GM12892 (cell line): Measurements from ENCODE around the gene KRTAP11-1.

Experiments
- DNase-seq: peaks from one replicate; pipeline ENCODE4 v3.0.0; 2011; ENCODE audit not compliant: insufficient read length
- FAIRE-seq: peaks from 2 replicates; lab custom pipeline; 2011; peaks lifted over from hg19 to GRCh38; lab: Jason Lieb, UNC
- POLR2A ChIP-seq: IDR thresholded peaks from 2 replicates; pipeline ENCODE4 v1.6.1; 2011; ENCODE audit warnings: low read depth, low read length, control low read depth
- POLR2AphosphoS5 ChIP-seq: IDR thresholded peaks from 2 replicates; pipeline ENCODE4 v1.6.1; 2011; ENCODE audit warnings: low read depth, low read length, control low read depth
- TAF1 ChIP-seq: IDR thresholded peaks from 2 replicates; pipeline ENCODE4 v1.6.1; 2011; ENCODE audit warnings: low read depth, mild to moderate bottlenecking, control low read depth, low read length, borderline replicate concordance

KRTAP11-1 gene

DNA sequence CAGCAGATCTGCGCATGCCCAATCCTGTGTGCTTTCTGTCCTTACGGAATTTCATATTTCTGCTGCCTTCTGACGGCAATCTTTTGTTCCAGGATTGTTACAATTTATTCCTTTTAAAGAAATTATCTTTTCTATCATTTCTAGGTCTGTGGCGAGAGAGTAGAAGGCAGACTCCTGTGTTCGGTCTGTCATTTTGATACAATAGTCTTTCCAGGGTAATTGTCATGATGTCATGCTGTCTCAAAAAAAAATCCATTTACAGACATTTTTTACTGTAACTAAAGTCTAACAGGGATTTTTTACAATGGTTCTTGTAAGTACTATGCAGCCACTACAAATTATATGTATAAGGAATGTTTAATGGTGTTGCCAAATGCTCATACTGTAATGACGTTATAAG is 42.8 kb downstream of the KRTAP11-1 start:
- DNase-seq (no peak), FAIRE-seq (no peak)
- TF ChIP-seq TAF1 (no peak), POLR2A (no peak), POLR2AphosphoS5 (no peak)

DNA sequence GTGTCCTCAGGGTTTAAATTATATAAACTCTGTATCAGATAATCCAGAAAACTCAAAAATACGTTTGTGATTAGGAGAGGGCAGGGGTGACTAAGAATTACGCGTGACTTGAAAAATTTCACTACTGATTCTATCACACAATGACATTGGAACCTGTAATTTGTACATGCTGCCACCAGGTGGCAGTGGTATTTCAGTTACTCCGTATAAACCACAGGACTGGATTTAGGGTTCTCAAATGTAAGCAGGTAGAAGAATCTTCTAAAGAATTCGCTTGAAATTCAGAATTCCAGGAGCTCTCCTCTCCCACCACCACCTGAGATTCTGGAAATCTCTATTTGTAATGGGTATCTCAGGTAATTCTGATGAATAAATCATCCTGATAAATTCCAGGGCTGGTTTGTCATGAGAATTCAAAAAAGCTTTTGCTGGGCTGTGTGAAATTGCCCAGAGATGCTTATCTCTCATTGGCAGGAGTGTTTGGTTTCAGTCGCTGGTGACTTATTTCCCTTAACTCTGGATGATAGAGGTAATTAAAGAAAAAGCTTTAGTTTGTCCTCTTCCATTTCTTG is 50.1 kb downstream of the KRTAP11-1 start:
- peak; percentile 5 for DNase-seq
- TF ChIP-seq POLR2AphosphoS5 (no peak), TAF1 (no peak), POLR2A (no peak)
- FAIRE-seq = no peak
